ENCODE results near the gene RHBDL2. TPM values are rescaled to one million over a fixed set of nuclear protein-coding genes. Genes with fewer than 3 reads are reported as not detected.

RHBDL2 gene
- total and polyA plus RNA-seq, 9 of the 15 experiments (the other 6 are each of a cell fraction or from before 2014, with no cell fraction given): not detected

DNA sequence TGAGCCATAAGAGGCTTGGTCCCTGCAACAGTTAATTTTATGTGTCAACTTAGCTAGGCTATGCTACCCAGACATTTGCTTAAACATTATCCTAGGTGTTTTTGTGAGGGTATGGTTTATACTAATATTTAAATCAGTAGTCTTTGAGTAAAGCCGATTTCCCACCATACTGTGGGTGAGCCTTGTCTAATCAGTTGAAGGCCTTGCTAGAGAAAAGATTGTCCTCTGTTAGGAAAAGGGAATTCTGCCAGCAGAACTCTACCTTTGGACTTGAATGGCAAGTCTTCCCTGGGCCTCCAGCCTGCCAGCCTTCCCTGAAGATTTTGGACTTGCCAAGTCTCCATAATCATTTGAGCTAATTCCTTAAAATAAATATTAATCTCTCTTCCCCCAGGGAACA is 23.9 kb downstream of the RHBDL2 start:
- ATAC-seq (no peak), DNase-seq (ENCODE audit: extremely low read depth in 1 of 4, low spot score in 3 of 4) (no peak), FAIRE-seq (no peak)
- Histone ChIP-seq H3K4me3 (no peak overlapping the region), H3K36me3 (ENCODE audit: control insufficient read depth, insufficient read depth, low read length) (no peaks in the 10 kb centered on the region), H3K9me3 (replicated peaks; ENCODE audit: control insufficient read depth, insufficient read depth, low read depth, low read length) (no peaks in the 10 kb centered on the region), H3K9ac (ENCODE audit: insufficient read depth in 1 of 2, low read depth in 2 of 2, low read length in 2 of 2) (no peak overlapping the region), H3K79me2 (ENCODE audit: control insufficient read depth, insufficient read depth, low read length) (no peaks in the 10 kb centered on the region), H3K4me2 (ENCODE audit: insufficient read depth, low read length) (no peak overlapping the region), H3K4me1 (replicated peaks in 1 of 2; ENCODE audit: control insufficient read depth in 2 of 2, insufficient read depth in 2 of 2, low read length in 2 of 2) (peaks cover 22 to 24% of the 10 kb centered on the region in 2 experiments; a peak in 4 of 5 replicates), H3K9me1 (ENCODE audit: control insufficient read depth, insufficient read depth, low read length) (no peaks in the 10 kb centered on the region), H4K20me1 (replicated peaks; ENCODE audit: control insufficient read depth, insufficient read depth, low read length) (no peaks in the 10 kb centered on the region), H3K27ac (ENCODE audit: extremely low read depth, low read depth, low read length) (no peak overlapping the region), H3K27me3 (ENCODE audit: control insufficient read depth in 2 of 2, insufficient read depth in 2 of 2, low read length in 2 of 2) (no peaks in the 10 kb centered on the region), H2AFZ (ENCODE audit: low read depth, low read length) (peak overlapping the region; percentile 73; the same call in 1 of the 2 replicates)
- in situ Hi-C loops (cut with MboI) (no loop called here), intact Hi-C loops (cut with micrococcal nuclease) (loop anchor here (2.0 kb wide), 2 partner anchors 51 to 175 kb away; no protein-coding TSS in a partner anchor)
- 24% methylated on average over 1 of the region's 1 CpG for WGBS (ENCODE audit: insufficient coverage, low coverage, missing lambda C conversion rate)
- ChIA-PET CTCF (ENCODE audit: low intra/inter-chr PET ratio) (no interaction called here), POLR2A (no interaction called here)
- no TSS peak for BruUV-seq (replicated peaks)
- TF ChIP-seq ZNF134 (CRISPR knock-in tag; conservative IDR thresholded peaks at IDR 0.05) (peak; percentile 100), RBM25 (IDR thresholded peaks at IDR 0.05; ENCODE audit: low read depth, low read length, severe bottlenecking) (peak; percentile 69), PTTG1 (tag; IDR thresholded peaks at IDR 0.05; ENCODE audit: low read depth) (no peak), CBFB (CRISPR knock-in tag; IDR thresholded peaks at IDR 0.05) (no peak), RFX7 (CRISPR knock-in tag; IDR thresholded peaks at IDR 0.05) (no peak)
- TF ChIP-seq, protein P1, sequence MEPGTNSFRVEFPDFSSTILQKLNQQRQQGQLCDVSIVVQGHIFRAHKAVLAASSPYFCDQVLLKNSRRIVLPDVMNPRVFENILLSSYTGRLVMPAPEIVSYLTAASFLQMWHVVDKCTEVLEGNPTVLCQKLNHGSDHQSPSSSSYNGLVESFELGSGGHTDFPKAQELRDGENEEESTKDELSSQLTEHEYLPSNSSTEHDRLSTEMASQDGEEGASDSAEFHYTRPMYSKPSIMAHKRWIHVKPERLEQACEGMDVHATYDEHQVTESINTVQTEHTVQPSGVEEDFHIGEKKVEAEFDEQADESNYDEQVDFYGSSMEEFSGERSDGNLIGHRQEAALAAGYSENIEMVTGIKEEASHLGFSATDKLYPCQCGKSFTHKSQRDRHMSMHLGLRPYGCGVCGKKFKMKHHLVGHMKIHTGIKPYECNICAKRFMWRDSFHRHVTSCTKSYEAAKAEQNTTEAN (CRISPR knock-in tag; IDR thresholded peaks at IDR 0.05): no peak
- TF ChIP-seq, protein P2, sequence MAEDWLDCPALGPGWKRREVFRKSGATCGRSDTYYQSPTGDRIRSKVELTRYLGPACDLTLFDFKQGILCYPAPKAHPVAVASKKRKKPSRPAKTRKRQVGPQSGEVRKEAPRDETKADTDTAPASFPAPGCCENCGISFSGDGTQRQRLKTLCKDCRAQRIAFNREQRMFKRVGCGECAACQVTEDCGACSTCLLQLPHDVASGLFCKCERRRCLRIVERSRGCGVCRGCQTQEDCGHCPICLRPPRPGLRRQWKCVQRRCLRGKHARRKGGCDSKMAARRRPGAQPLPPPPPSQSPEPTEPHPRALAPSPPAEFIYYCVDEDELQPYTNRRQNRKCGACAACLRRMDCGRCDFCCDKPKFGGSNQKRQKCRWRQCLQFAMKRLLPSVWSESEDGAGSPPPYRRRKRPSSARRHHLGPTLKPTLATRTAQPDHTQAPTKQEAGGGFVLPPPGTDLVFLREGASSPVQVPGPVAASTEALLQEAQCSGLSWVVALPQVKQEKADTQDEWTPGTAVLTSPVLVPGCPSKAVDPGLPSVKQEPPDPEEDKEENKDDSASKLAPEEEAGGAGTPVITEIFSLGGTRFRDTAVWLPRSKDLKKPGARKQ (CRISPR knock-in tag; IDR thresholded peaks at IDR 0.05): no peak

Measured in K562 (cell line).